Stimulated activated CD8-positive, alpha-beta memory T cell treated with anti-CD3 and anti-CD28 coated beads, Interleukin-7, amount 100 ng/mL, for 1 hour (primary cell): ENCODE data around the gene SF3B6.
"Not testable (repeated sequence)": the region's sequence is repeated elsewhere in the genome, so short reads cannot be mapped to it uniquely, and the experiment has no call there.

Source experiments
- DNase-seq, 2 donors: peaks; one replicate each; pipeline ENCODE4 v3.0.0-alpha.2; 2020; ENCODE audit warnings: low read depth in 2 of 2

SF3B6 gene

DNA sequence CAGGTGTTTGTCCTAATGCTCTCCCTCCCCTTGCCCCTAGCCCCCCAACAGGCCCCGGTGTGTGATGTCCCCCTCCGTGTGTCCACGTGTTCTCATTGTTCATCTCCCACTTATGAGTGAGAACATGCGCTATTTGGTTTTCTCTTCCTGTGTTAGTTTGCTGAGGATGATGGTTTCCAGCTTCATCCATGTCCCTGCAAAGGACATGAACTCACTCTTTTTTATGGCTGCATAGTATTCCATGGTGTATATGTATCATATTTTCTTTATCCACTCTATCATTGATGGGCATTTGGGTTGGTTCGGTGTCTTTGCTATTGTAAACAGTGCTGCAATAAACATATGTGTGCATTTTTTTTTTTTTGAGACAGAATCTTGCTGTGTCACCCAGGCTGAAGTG lies 17.1 kb upstream of the SF3B6 start:
- not testable (repeated sequence) for DNase-seq

DNA sequence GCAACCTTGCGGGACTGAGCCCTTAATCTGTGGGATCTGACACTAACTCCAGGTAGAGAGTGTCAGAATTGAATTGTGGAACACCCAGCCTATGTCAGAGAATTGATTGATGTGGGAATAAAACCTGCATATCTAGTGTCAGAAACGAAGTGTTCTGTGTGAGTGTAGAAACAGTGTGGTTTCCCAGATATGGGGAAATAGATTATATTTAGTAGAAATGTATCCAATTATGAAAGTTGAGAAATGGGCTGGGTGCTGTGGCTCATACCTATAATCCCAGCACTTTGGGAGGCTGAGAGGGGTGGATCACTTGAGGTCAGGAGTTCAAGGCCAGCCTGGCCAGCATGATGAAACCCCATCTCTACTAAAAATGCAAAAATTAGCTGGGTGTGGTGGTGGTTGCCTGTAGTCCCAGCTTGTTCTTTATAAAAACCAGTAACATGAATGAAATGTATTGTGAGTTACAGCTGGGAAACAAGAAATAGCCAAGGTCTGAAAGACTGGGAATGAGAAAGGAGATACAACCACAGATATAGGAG lies 12.8 kb upstream of the SF3B6 start:
- DNase-seq, result no peak

DNA sequence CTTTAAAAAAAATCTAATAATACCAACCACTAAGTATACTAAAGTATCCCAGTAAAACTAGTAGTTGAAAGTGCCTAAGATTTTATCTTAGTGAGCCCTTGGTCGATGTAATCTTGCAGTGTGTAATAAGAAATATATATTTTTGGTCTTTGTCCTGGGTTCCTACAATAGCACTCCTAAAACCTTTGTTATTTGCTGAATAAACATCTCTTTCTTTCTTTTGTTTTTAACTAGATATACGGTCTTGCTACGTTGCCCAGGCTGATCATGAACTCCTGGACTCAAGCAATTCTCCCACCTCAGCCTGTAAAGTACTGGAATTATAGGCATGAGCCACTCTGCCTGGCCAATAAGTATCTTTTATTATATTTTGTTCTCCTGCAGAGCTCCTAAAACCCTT lies 10.9 kb upstream of the SF3B6 start:
- DNase-seq, result no peak

DNA sequence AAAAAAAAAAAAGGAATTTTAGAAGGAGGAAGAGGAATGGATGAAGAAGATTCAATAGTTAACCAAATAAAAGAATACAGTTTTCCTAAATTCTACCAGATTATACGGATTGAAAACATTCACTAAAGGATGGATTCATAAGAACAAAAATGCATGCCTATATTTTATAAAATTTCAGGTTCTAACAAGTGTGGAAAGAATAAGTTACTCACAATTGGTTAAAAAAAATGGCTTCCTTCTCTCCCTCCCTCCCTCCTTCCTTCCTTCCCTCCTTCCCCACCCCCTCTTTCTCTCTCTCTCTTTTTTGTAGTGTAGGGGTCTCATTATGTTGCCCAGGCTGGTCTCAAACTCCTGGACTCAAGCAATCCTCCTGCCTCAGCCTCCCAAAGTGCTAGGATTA lies 10.1 kb upstream of the SF3B6 start:
- no peak for DNase-seq

DNA sequence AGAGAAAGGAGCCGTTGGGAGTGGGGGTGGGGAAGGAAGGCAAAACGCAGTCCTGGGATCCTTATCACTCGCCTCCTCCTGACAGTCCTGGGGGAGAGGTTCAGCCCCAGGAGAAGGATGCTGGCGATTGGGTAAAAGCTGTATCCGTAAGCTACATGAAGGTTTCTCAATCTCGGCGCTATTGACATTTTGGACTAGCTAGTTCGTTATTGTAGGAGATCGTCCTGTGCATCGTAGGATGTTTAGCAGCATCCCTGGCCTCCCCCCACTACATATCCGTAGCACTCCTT lies 9.0 kb upstream of the SF3B6 start:
- no peak for DNase-seq

DNA sequence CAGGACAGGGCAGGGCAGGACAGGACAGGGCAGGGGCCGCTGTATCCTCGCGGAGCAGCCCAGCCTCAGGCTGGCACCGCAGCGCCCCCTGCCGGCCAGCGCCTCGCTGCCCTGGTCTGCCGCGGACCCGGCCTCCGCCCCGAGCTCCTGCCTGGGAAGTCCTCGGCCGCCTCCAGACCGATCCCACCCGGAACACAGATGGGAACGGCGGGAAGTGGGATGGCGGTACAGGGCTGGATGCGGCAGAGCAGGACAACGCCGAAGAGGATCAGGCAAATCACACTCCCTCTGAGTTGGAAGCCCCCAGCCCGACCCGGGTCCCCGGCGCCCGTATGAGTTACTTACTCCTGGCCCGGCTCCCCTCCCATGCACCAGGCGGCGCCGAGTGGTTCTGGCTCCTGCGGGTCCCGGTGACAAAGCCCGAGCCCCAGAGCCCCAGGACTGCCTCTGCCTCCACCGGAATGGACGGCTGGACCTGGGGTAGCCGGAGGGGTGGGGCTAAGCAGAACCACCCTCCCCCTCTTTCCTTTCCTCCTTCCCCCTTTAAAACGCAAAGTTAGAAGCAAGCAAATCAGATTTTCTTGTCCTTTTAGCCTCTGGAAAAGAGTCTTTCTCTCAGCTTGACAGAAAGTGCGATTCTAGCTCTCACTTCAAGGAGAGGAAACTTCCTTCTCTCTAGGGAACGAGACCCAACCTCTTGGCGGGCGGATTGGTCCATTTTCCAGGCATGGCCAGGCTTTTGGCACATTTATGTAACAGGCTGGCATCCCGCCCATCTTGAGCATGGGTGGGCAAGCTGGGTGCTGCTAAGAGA lies 8.5 kb upstream of the SF3B6 start, which contains the start of gene TP53I3:
TP53I3 (minus strand) TSS at position 449 of the 814 bp plus-strand sequence. CDS start 508 bp downstream, outside the sequence.
- DNase-seq, result peak; percentile 62 to 64

DNA sequence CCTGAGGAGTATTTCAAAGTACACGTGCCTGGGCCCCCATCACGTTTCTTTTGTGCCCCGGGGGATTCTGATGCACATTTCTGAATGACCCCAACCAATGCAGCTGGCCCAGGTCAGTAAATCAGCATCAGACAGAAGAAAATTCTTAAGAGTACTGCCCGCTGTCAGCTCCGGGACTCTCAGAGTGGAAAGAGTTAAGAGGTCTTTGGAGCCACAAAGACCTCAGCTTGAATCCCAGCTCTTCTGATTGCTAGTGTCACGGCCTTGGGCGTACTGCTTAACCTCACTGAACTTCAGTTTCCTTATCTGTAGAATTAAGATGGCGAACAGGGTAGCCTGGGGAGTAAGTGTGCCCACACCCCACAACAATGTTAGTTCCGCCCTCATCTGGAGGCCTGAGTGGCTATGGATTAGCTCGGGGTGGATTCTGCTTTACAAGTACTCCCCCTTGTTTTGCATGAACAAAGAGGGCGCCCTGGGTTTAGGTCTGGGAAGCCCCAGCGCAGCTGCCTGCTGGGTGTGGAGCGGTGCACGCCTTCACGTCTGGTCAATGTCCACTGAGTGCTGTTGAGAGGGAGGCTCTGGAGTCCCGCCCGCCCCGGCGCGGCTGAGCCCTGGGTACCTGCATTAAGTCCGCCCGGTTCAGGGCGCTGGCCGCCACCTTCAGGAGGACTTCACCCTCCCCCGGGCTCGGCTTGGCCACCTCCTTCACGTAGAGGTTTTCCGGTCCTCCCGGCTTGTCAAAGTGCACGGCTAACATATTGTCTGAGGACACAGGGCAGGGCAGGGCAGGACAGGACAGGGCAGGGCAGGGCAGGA lies 7.7 kb upstream of the SF3B6 start:
- DNase-seq, result no peak

DNA sequence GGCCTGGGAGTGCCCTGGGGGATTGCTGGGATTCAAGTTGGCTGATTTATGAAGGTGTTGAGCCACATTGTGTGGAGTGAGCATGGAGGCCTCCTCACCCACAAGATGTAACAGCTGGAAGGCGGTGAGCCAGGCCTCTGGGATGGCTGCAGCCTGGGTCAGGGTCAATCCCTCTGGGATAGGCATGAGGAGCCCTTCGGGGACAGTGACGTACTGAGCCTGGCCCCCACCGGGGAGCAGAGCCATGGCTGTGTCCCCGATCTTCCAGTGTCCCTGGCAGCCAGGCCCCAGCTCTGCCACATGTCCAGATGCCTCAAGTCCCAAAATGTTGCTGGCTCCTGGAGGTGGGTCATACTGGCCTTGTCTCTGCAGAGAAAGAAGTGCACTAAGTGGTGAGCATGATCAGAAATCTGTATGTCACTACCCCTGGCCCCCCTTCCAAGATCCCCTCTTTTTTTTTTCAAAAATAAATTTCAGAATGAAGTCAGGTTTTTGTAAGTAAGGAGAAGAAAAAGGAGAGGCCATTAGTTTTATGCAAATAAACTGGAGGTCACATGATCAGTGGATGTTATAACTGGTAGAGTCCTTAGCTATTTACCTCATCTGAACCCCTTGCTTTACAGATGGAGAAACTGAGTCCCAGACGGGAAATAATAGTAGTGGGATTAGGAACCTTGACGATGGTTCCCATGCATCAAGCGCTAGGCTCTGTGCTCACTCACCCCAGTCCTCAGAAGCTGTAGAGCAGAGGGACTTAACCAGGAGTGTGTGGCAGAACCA lies 6.9 kb upstream of the SF3B6 start:
- DNase-seq, result no peak

DNA sequence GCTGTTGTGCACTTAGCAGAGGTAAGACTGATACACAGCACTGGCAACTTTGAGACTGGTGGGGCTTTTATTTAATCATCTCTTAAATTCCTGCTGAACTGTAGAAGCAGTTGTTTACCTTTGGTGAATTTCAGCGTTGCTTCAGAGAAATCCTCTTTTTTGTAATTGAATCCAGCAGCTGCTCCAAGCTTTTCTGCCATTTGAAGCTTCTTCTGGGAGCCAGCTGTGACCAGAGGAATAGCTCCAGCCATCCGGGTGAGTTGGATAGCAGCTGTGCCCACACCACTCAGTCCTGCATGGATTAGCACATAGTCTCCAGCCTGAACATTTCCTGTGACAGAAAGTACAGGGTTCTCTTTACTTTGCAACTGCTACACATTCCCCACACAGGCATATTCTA lies 4.6 kb upstream of the SF3B6 start:
- no peak for DNase-seq

DNA sequence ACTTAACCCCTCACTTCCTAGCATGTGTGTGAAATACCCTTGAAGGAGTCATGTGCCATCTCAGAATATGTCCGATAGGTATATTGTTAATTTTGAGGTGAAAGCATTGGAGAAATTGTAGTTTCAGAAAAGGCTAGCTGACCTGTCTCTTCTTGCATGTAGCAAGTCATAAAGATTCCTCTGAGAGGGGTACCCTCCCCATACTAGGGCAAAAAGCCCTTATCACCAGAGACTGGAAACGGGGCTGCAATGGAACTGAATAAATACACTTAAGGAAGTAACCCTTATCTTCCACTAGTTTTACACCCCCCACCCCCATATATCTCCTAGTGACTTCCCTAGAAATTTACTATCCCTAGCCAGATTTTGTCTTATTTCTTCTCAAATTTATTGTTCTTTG lies 1.8 kb upstream of the SF3B6 start:
- no peak for DNase-seq

DNA sequence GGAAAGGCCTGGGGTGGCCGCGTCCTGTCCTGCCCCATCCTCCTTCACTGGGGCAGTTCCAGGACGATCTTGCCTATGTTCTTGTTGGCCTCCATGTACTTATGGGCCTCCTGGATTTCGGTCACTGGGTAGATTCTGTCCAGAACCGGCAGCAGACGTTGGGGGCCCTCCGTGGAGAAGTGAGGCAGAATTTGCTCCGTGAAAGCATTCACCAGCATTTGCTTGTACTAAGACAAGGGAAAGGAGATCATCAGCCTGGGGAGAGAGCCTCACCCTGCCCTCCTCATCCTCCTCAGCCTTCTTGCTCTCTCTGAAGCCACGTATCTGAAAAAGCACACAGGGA lies 1.4 kb upstream of the SF3B6 start:
- no peak for DNase-seq

DNA sequence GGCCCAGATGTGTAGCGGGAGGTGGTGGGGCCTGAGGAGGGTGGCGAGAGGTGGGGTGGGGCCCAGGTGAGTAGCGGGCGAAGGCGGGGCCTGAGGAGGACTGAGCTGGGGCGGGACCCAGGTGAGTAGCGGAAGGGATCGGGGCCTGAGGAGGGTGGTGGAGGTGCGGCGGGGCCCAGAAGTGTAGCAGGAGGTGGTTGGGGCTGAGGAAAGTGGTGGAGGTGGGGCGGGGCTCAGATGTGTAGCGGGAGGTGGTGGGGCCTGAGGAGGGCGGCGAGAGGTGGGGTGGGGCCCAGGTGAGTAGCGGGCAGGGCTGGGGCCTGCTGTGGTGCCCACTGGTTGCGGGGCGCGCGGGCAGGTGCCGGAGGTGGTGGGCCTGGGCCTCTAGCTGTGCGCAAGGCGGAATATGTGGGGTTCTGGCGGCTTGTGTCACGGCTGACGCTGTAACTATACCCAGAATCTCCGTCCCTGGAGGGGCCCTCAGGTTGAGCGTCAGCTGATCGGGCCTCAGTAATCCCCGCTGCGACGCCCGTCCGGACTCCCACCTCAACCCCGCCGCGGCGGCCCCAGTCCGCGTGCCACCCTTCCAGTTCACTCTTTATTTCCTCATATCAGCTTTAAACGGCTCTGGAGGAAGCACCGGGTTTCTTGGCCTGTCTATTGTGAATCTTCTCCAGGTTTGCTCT lies 866 bp upstream of the SF3B6 start:
- no peak for DNase-seq

DNA sequence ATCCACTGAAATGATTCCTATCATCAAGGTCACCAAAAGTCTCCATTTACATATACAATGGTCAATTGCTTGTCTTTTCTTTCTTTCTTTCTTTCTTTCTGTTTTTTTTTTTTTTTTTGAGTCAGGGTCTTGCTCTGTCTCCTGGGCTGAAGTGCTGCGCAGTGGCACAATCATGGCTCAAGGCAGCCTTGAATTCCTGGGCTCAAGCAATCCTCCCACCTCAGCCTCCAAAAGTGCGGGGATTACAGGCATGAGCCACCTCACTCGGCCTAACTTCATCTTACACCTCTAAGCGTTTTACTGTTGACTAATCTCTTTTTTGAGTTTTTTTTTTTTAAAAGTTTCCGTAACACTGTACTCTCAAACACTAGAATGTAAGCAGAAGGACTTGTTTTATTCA lies 867 bp downstream of the SF3B6 start:
- no peak for DNase-seq

DNA sequence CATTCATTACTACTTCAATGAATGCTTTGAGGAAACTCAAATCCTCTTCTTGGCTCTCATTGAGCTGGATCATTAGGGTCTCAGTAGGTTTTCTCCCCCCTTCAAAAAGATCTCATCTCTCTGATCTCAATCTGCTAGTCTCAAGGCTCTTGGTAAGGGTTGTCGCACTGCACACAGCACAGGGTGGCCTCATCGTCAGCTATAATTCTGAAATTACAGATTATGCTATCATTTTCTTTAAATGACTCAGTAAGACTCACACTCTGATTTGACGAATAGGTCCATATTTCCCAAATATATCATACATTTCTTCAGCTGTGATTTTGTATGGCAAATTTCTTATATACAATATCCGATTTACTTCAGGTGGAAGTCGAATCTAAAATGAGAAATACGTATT lies 2.3 kb downstream of the SF3B6 start:
- DNase-seq, result no peak

DNA sequence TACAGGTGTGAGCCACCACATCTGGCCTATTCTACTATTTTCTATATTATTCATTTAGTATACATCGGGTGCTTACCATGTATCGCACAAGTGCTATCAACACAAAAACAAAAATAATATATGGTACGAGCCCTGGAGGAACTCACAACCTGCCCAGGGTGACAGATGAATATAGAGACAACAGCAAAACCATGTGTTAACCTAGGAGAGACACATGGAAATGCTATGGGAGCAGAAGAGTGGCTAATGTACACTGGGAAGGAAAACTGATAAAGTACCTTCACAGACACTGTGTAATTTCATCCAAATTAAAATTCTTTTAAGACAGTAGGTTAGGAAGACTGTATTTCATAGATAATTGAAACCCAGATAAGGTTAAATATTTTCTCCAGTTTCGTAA lies 3.9 kb downstream of the SF3B6 start:
- no peak for DNase-seq

DNA sequence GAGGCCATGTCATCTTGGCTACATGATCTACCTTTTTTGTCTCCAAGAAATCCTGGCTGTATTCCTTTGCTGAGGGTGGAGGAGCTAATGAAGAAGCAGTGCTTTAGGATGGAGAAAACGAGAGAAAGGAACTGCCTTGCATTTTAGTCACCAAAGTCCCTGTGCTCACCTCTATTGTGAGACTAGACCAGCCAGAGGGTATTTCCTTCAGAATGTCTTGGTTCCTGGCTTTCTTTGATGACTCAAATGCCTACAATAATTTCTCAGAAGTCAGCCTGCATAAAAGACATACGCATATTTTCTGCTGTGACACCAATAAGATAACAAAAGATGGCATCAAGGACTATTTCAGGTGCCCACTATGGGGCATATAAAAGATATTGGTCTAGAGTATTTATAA lies 10.8 kb downstream of the SF3B6 start:
- DNase-seq, result no peak

DNA sequence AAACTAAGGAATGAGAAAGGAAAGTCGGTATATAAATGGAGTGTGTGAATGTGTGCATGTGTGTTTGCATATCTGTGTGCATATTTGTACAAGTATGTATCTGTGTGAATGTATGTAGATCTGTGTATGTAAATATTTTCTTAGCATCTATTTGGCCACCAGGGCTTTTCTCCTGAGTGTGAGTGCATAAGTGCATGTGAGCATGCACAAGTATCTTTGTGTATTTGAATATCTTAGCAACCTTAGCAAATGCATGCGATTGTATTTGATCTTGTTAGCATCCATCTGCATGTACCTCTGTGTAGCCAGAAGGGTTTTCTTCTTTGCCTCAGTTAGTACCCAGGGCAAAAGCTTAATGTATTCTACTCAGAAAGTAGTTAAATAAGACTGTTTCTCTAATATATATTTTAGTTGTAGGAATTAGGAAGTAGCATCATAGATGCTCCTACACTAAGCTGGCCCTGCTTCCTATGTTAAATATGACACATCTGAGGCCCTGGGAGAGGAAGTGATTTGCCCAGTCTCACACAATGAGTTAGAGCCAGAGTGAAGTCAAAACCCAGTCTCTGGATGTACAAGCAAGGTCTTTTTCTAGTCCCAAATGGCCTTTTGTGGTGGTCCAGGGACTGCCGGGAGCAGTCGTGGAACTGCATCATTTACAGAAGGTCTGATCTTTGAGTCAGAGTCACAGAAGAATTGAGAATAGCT lies 17.4 kb downstream of the SF3B6 start:
- no peak for DNase-seq

DNA sequence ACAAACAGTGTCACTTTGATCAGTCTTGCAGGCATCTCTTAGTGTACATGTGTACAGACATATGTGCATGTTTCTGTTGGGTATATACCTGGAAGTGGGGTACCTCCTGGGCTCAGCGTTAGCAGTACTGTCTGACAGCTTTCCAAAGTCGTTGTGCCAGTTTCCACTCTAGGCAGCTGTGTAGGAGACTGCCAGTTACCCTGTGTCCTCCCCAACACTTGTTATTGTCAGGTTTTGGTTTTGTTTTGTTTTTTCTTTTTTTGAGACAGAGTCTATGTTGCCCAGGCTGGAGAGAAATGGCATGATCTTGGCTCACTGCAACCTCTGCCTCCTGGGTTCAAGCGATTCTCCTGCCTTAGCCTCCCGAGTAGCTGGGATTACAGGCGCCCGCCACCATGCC lies 20.4 kb downstream of the SF3B6 start:
- DNase-seq, result no peak

DNA sequence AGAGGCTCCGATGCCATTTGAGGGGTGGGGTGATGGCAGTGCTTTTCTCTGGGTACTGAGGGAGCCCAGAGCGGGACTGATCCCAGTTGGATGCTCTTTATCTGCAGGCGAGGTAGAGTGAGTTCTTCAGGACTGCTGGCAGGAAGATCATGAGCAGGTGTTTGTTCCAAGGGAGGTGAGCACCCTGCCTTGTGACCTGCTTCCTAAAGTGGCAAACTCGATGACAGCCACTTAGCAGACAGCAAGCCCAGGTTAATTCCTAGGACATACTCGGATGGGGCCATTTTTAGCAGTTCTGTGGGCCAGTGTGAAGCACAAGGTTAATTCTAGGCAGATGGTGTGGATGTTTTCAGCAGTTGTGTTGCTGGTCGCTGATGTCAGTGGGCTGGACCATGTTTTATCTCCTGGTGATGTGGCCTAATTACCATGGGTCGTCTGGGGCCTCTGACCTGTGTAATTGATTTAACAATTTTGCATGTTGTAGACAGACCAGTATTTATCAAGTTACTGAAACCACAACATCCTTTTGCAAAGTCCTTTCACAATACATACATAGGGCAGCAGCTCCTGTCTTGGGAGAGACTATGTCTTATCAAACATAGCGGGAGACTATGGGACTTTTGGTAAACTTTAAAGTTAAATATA lies 21.6 kb downstream of the SF3B6 start:
- DNase-seq, result no peak

DNA sequence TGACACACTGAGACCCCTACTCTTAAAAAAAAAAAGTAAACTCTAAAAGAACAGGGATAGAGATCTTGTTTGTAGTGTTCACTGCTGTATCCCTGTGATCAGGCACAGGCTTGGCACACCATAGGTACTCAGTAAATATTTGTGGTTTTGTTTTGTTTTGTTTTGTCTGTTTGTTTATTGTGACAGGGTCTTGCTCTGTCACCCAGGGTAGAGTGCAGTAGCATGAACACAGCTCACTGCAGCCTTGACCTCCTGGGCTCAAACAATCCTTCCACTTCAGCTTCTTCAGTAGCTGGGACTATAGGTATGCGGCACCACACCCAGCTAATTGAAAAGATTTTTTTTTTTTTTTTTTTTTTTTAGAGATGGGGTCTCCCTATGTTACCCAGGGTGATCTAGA lies 23.2 kb downstream of the SF3B6 start:
- DNase-seq, result no peak

DNA sequence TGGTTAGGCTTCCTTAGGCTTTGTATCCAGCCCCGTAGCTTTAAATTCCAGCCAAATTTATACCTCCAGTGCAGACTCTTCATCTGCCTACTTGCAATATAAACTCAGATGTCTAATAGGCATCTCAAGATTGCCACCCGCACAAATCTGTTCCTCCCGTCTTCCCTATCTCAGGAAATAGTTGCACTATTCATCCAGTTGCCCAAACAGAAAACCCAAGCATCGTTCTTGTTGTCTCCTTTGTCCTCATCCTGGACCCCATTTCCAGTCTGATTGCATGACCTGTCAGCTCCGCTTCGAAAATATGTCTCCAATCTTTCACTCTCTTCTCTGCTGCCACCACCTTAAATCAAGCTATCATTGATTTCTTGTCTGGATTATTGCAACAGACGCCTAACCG lies 24.3 kb downstream of the SF3B6 start:
- DNase-seq, result no peak
